ENCODE measurements around the gene ZFYVE19. TPM values are rescaled to one million over a fixed set of nuclear protein-coding genes. Genes with fewer than 3 reads are reported as not detected.

Gene ZFYVE19
- total and polyA plus RNA-seq, 2 experiments from 2014 or later: 8.5 to 22.7 TPM

DNA sequence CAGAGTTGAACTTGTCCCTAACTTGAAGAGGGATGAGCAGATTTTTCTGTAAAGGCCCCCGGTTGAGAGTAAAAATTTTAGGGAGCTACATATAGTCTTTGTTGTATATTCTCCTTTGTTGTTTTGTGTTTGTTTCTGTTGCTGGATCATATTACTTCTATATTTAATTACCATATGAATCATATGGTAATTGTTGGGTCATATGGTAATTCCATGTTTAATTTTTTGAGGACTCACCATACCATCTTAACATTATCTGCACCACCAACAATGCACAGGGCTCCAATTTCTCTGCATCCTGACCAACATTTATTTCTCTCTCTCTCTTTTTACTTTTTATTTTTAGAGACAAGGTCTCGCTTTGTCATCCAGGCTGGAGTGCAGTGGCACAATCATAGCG is 7.4 kb upstream of the ZFYVE19 start:
- Histone ChIP-seq H4K20me1 (replicated peaks; ENCODE audit: insufficient read depth) (peaks cover 3% of the 10 kb centered on the region; the same call in 1 of the 2 replicates), H3K36me3 (ENCODE audit: insufficient read depth) (no peaks in the 10 kb centered on the region), H3K9me2 (ENCODE audit: insufficient read depth) (no peaks in the 10 kb centered on the region), H3K4me1 (ENCODE audit: insufficient read depth) (peaks cover 50% of the 10 kb centered on the region), H3K27ac (ENCODE audit: low read depth) (0 out of 2 replicates have a peak overlapping the region, but pooled peaks have one; percentile 80), H3F3A (replicated peaks; ENCODE audit: low read depth) (peaks cover 5% of the 10 kb centered on the region; the same call in 1 of the 2 replicates), H3K4me2 (peak overlapping the region; percentile 53), H3K27me3 (ENCODE audit: insufficient read depth) (no peaks in the 10 kb centered on the region), H2AFZ (no peak overlapping the region), H3K79me2 (replicated peaks; ENCODE audit: insufficient read depth) (peaks cover 41% of the 10 kb centered on the region), H3K4me3 (0 out of 2 replicates have a peak overlapping the region, but pooled peaks have one; percentile 12)
- Mint-ChIP-seq H3K36me3 (ENCODE audit: low read depth) (peaks cover 7% of the 10 kb centered on the region; the same call in 2 of the 3 replicates), H3K9me3 (no peaks in the 10 kb centered on the region), H3K4me1 (peaks cover 39% of the 10 kb centered on the region), H3K27me3 (ENCODE audit: insufficient read depth, low read depth, poor library complexity) (peaks cover 10% of the 10 kb centered on the region), H3K4me3 (peak overlapping the region; percentile 3; the same call in 1 of the 3 replicates), H3K27ac (peak overlapping the region; percentile 92)
- DNase-seq (ENCODE audit: low spot score) (no peak), ATAC-seq (no peak)
- TF ChIP-seq CREB1 (CRISPR knock-in tag; IDR thresholded peaks at IDR 0.05; ENCODE audit: low read depth) (no peak), POLR2AphosphoS5 (IDR thresholded peaks at IDR 0.05; ENCODE audit: low read depth) (no peak), ZNF114 (CRISPR knock-in tag; IDR thresholded peaks at IDR 0.05) (no peak), JUNB (IDR thresholded peaks at IDR 0.05; ENCODE audit: unreplicated experiment) (no peak), ZNF462 (CRISPR knock-in tag; IDR thresholded peaks at IDR 0.05) (no peak), NANOG (IDR thresholded peaks at IDR 0.05; ENCODE audit: borderline replicate concordance) (no peak), EZH2phosphoT487 (IDR thresholded peaks at IDR 0.05; ENCODE audit: unreplicated experiment) (no peak), EZH2 (IDR thresholded peaks at IDR 0.05; ENCODE audit: low read depth, unreplicated experiment) (no peak), STAT1 (IDR thresholded peaks at IDR 0.05; ENCODE audit: unreplicated experiment) (no peak)
- TF ChIP-seq, protein P1, sequence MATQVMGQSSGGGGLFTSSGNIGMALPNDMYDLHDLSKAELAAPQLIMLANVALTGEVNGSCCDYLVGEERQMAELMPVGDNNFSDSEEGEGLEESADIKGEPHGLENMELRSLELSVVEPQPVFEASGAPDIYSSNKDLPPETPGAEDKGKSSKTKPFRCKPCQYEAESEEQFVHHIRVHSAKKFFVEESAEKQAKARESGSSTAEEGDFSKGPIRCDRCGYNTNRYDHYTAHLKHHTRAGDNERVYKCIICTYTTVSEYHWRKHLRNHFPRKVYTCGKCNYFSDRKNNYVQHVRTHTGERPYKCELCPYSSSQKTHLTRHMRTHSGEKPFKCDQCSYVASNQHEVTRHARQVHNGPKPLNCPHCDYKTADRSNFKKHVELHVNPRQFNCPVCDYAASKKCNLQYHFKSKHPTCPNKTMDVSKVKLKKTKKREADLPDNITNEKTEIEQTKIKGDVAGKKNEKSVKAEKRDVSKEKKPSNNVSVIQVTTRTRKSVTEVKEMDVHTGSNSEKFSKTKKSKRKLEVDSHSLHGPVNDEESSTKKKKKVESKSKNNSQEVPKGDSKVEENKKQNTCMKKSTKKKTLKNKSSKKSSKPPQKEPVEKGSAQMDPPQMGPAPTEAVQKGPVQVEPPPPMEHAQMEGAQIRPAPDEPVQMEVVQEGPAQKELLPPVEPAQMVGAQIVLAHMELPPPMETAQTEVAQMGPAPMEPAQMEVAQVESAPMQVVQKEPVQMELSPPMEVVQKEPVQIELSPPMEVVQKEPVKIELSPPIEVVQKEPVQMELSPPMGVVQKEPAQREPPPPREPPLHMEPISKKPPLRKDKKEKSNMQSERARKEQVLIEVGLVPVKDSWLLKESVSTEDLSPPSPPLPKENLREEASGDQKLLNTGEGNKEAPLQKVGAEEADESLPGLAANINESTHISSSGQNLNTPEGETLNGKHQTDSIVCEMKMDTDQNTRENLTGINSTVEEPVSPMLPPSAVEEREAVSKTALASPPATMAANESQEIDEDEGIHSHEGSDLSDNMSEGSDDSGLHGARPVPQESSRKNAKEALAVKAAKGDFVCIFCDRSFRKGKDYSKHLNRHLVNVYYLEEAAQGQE (IDR thresholded peaks at IDR 0.05; ENCODE audit: unreplicated experiment): no peak
